ENCODE measurements around the gene RPL22L1.

- TF ChIP-seq POLR2AphosphoS5 (IDR thresholded peaks at IDR 0.05; ENCODE audit: low read depth, low read length) (no peak), TAF1 (IDR thresholded peaks at IDR 0.05; ENCODE audit: low read depth, low read length) (no peak), POLR2A (IDR thresholded peaks at IDR 0.05; ENCODE audit: low read depth, low read length) (no peak)
Observed at GRCh38 chr3:170862618-170863374, 7.2 kb downstream of the RPL22L1 start.
